ENCODE measurements around the gene MAP3K13. TPM values are rescaled to one million over a fixed set of nuclear protein-coding genes. Genes with fewer than 3 reads are reported as not detected.

The MAP3K13 gene
- total RNA-seq, 1 experiment from 2014 or later = 21.0 TPM

DNA sequence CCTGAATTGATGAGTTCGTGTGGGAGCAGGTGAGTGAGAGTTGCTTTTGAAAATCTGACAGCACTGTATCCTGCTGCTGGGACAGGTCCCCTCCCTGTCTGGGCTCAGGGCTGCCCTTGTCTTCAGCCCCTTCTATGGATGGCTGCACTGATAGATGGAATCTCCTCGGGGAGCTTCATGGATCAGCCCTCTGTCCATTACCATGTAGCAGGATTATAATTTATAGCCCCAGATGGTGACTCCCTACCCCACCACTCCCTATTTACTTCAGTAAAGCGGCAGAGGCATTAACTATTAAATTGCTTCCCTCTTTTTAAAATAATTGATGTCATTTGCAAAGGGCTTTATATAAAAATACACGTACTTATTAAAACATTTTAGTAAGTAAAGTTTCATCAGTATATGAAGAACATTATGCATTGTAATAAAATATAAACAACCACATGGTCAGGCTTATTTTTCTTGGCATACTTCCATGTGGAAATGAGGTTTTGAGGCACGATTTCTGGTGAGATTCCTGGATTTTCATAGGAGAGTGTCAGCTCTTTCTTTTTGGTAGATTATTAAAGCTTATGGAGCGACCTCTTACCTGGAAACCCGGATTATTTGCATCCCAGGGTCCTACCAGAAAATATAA lies 38.5 kb downstream of the MAP3K13 start:
- ATAC-seq (no peak), DNase-seq (ENCODE audit: low read depth, low spot score) (no peak)
- Histone ChIP-seq H3K9ac (ENCODE audit: low read length) (no peak overlapping the region), H3K36me3 (ENCODE audit: control insufficient read depth in 1 of 2, insufficient read depth in 2 of 2, low read length in 2 of 2) (no peaks in the 10 kb centered on the region), H4K20me1 (ENCODE audit: insufficient read depth) (no peaks in the 10 kb centered on the region), H3K27me3 (ENCODE audit: insufficient read depth, low read length) (peaks cover 8% of the 10 kb centered on the region; the same call in 1 of the 2 replicates), H3K9me2 (ENCODE audit: insufficient read depth) (no peaks in the 10 kb centered on the region), H3K79me2 (ENCODE audit: insufficient read depth, low read length) (no peaks in the 10 kb centered on the region), H3K4me1 (ENCODE audit: control insufficient read depth in 1 of 2, insufficient read depth in 2 of 2, low read length in 2 of 2) (no peaks in the 10 kb centered on the region), H3K27ac (ENCODE audit: low read depth, low read length) (no peak overlapping the region), H2AFZ (ENCODE audit: low read depth, low read length, poor library complexity, severe bottlenecking) (no peak overlapping the region), H3K4me3 (replicated peaks in 1 of 2; ENCODE audit: low read depth in 1 of 2, low read length in 2 of 2) (no peak overlapping the region), H3K4me2 (ENCODE audit: low read length) (no peak overlapping the region), H3K9me3 (ENCODE audit: control insufficient read depth in 1 of 2, insufficient read depth in 1 of 2, low read depth in 1 of 2, low read length in 2 of 2) (no peaks in the 10 kb centered on the region)
- ChIA-PET POLR2A (no interaction called here), RAD21 (ENCODE audit: low non-redundant PET in 1 of 2, low total read pairs in 2 of 2, uncharacterized antibody in 2 of 2, unreplicated experiment in 2 of 2) (no interaction called here), CTCF (no interaction called here)
- intact Hi-C loops (cut with micrococcal nuclease) = no loop called here
- no TSS peak for BruUV-seq (replicated peaks)
- TF ChIP-seq FOSL1 (IDR thresholded peaks at IDR 0.05; ENCODE audit: low read depth) (no peak), ZFX (IDR thresholded peaks at IDR 0.05) (no peak), RAD21 (IDR thresholded peaks at IDR 0.05; ENCODE audit: low read depth) (no peak), ELF1 (IDR thresholded peaks at IDR 0.05; ENCODE audit: borderline replicate concordance, low read depth) (no peak), POLR2AphosphoS5 (IDR thresholded peaks at IDR 0.05; ENCODE audit: low read depth, low read length) (no peak), CEBPB (IDR thresholded peaks at IDR 0.05; ENCODE audit: low read depth) (no peak), TCF7L2 (IDR thresholded peaks at IDR 0.05; ENCODE audit: borderline replicate concordance, extremely low read depth, insufficient read depth, insufficient read length) (no peak), CTCF (IDR thresholded peaks at IDR 0.05 in 2 of 3, conservative IDR thresholded peaks at IDR 0.05 in 1 of 3; ENCODE audit: borderline replicate concordance in 1 of 3, insufficient read depth in 1 of 3, low read depth in 2 of 3, low read length in 2 of 3) (no peak), ZNF274 (IDR thresholded peaks at IDR 0.05; ENCODE audit: low read depth, low read length) (no peak), POLR2A (IDR thresholded peaks at IDR 0.05; ENCODE audit: borderline replicate concordance, extremely low read depth, insufficient read depth, insufficient read length) (no peak), EZH2 (IDR thresholded peaks at IDR 0.05) (no peak), MAX (IDR thresholded peaks at IDR 0.05) (no peak), EZH2phosphoT487 (IDR thresholded peaks at IDR 0.05; ENCODE audit: borderline replicate concordance) (no peak), EGR1 (IDR thresholded peaks at IDR 0.05; ENCODE audit: low read depth) (no peak), SIN3A (IDR thresholded peaks at IDR 0.05; ENCODE audit: low read depth) (no peak), JUND (IDR thresholded peaks at IDR 0.05) (no peak), YY1 (IDR thresholded peaks at IDR 0.05; ENCODE audit: extremely low read depth, insufficient replicate concordance, low read depth, low read length) (no peak)
- TF ChIP-seq, protein P1, sequence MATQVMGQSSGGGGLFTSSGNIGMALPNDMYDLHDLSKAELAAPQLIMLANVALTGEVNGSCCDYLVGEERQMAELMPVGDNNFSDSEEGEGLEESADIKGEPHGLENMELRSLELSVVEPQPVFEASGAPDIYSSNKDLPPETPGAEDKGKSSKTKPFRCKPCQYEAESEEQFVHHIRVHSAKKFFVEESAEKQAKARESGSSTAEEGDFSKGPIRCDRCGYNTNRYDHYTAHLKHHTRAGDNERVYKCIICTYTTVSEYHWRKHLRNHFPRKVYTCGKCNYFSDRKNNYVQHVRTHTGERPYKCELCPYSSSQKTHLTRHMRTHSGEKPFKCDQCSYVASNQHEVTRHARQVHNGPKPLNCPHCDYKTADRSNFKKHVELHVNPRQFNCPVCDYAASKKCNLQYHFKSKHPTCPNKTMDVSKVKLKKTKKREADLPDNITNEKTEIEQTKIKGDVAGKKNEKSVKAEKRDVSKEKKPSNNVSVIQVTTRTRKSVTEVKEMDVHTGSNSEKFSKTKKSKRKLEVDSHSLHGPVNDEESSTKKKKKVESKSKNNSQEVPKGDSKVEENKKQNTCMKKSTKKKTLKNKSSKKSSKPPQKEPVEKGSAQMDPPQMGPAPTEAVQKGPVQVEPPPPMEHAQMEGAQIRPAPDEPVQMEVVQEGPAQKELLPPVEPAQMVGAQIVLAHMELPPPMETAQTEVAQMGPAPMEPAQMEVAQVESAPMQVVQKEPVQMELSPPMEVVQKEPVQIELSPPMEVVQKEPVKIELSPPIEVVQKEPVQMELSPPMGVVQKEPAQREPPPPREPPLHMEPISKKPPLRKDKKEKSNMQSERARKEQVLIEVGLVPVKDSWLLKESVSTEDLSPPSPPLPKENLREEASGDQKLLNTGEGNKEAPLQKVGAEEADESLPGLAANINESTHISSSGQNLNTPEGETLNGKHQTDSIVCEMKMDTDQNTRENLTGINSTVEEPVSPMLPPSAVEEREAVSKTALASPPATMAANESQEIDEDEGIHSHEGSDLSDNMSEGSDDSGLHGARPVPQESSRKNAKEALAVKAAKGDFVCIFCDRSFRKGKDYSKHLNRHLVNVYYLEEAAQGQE (IDR thresholded peaks at IDR 0.05; ENCODE audit: low read depth) = no peak

Data from HCT116 (cell line).